ENCODE results near the gene ROBO3. TPM values are rescaled to one million over a fixed set of nuclear protein-coding genes. Genes with fewer than 3 reads are reported as not detected.

Gene ROBO3
- total and polyA plus RNA-seq, 10 of the 15 experiments (the other 5 are each of a cell fraction or from before 2014, with no cell fraction given), result 0.10 to 0.63 (median 0.31) TPM; not detected in 2

DNA sequence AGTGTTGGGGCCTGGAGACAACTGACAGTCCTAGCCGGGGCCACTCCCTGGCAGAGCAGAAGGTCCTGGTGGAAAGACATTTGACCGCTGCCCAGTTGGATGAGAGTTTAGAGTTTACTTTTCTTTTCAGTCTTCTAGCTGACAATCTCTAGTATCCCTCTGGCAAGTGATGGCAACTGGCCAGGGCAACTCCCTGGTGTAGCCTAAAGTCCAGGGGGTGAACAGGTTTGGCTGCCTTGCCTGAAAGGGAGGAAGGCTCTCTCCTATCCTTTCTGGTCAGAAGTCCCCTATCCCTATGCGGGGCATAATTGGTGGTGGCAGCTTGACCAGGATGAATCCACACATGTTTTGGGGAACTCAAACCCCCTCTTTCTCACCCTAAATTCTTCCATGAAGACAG is 48.2 kb upstream of the ROBO3 start:
- RAD21 ChIA-PET (ENCODE audit: unreplicated experiment), result no interaction called here
- Histone ChIP-seq H3K9me3 (replicated peaks; ENCODE audit: control insufficient read depth, insufficient read depth, low read length) (no peaks in the 10 kb centered on the region), H4K20me1 (ENCODE audit: control insufficient read depth, insufficient read depth) (no peaks in the 10 kb centered on the region), H3K4me2 (ENCODE audit: control insufficient read depth, insufficient read depth) (no peak overlapping the region), H2AFZ (ENCODE audit: control insufficient read depth, low read depth, low read length) (no peak overlapping the region), H3K27me3 (replicated peaks in 1 of 2; ENCODE audit: control insufficient read depth in 2 of 2, insufficient read depth in 2 of 2, low read length in 1 of 2) (peaks cover 0 to 4% of the 10 kb centered on the region in 2 experiments; a peak in 3 of 4 replicates), H3K4me1 (ENCODE audit: control insufficient read depth, insufficient read depth, low read length) (no peaks in the 10 kb centered on the region), H3K36me3 (ENCODE audit: control insufficient read depth in 2 of 2, insufficient read depth in 2 of 2, low read length in 1 of 2) (no peaks in the 10 kb centered on the region), H3K9ac (ENCODE audit: control insufficient read depth, insufficient read depth, low read length) (no peak overlapping the region), H3K27ac (ENCODE audit: control insufficient read depth, insufficient read depth) (no peak overlapping the region), H3K4me3 (no peak overlapping the region), H3K79me2 (ENCODE audit: control insufficient read depth, insufficient read depth, low read length) (no peaks in the 10 kb centered on the region)
- DNase-seq (ENCODE audit: low read depth, low spot score), result no peak
- no peak for FAIRE-seq
- POLR2A ChIA-PET, result no interaction called here
- 33% methylated on average over 3 of the region's 3 CpGs for WGBS (ENCODE audit: insufficient coverage, insufficient replicate concordance, low lambda C conversion rate, missing lambda C conversion rate)
- CTCF ChIA-PET, result no interaction called here
- BruUV-seq (replicated peaks), result no TSS peak
- in situ Hi-C loops (cut with MboI) (no loop called here), intact Hi-C loops (cut with micrococcal nuclease; ENCODE audit: unreplicated experiment) (no loop called here)
- no peak for TF ChIP-seq EGR1 (IDR thresholded peaks at IDR 0.05; ENCODE audit: borderline replicate concordance in 1 of 2, low read depth in 2 of 2, low read length in 2 of 2)
- no peak for TF ChIP-seq CHD1 (IDR thresholded peaks at IDR 0.05; ENCODE audit: low read depth, low read length)
- no peak for TF ChIP-seq DPF2 (IDR thresholded peaks at IDR 0.05)
- TF ChIP-seq PBX3 (IDR thresholded peaks at IDR 0.05; ENCODE audit: insufficient replicate concordance, low read depth, low read length), result no peak
- no peak for ATAC-seq
- SMC1A ChIA-PET (ENCODE audit: uncharacterized antibody, unreplicated experiment), result no interaction called here

DNA sequence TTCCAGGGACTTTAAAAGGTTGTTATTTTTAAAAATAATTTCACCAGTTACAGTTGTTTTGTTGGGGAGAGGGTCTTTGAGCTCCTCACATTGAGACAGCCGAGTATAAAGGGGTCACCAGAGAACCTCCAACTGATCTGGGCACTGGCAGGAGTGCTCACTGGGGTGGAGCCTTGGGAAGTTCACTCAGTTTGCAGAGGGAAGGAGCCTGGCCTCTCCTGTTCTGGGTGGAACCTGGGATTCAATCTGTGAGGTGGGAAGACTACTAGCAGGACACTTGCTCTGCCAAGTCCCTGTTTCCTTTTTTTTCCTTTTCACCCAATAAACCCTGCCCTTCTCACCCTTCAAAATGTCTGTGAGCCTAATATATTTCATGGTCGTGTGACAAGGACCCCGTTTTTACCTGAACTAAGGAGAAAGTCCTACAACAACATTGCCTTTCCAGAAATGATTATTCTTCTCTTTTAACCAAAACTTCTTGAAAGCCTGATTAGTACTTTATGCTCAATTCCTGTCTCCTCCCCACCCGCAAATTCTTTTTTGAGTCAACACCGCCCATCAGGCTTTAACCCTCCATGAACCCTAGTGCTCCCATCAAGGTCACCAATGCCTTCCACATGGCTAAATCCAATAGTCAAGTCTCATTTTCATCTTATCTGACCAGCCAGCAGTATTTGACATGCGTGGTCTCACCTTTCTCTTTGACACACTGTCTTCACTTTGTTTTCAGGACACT is 43.1 kb upstream of the ROBO3 start:
- Histone ChIP-seq H3K27me3 (replicated peaks in 1 of 2; ENCODE audit: control insufficient read depth in 2 of 2, insufficient read depth in 2 of 2, low read length in 1 of 2) (peaks cover 0 to 3% of the 10 kb centered on the region in 2 experiments; a peak in 3 of 4 replicates), H4K20me1 (ENCODE audit: control insufficient read depth, insufficient read depth) (no peaks in the 10 kb centered on the region), H3K79me2 (ENCODE audit: control insufficient read depth, insufficient read depth, low read length) (no peaks in the 10 kb centered on the region), H3K4me1 (ENCODE audit: control insufficient read depth, insufficient read depth, low read length) (no peaks in the 10 kb centered on the region), H3K9me3 (replicated peaks; ENCODE audit: control insufficient read depth, insufficient read depth, low read length) (no peaks in the 10 kb centered on the region), H3K9ac (ENCODE audit: control insufficient read depth, insufficient read depth, low read length) (no peak overlapping the region), H3K36me3 (ENCODE audit: control insufficient read depth in 2 of 2, insufficient read depth in 2 of 2, low read length in 1 of 2) (no peaks in the 10 kb centered on the region), H2AFZ (ENCODE audit: control insufficient read depth, low read depth, low read length) (no peak overlapping the region), H3K4me2 (ENCODE audit: control insufficient read depth, insufficient read depth) (no peak overlapping the region), H3K27ac (ENCODE audit: control insufficient read depth, insufficient read depth) (no peak overlapping the region), H3K4me3 (no peak overlapping the region)
- ChIA-PET SMC1A (ENCODE audit: uncharacterized antibody, unreplicated experiment) (interaction anchor here (1.2 kb wide), 1 partner anchor 59 kb away, joined by 4 read pairs; no protein-coding TSS in a partner anchor), CTCF (interaction anchor here (2.0 kb wide), 1 partner anchor 28 kb away, joined by 6 read pairs; no protein-coding TSS in a partner anchor), POLR2A (no interaction called here), RAD21 (ENCODE audit: unreplicated experiment) (no interaction called here)
- DNase-seq (ENCODE audit: low read depth, low spot score), result no peak
- TF ChIP-seq SP1 (IDR thresholded peaks at IDR 0.05; ENCODE audit: low read depth, low read length), result no peak
- TF ChIP-seq E4F1 (IDR thresholded peaks at IDR 0.05; ENCODE audit: borderline replicate concordance, partially characterized antibody), result no peak
- no peak for TF ChIP-seq CBX5 (IDR thresholded peaks at IDR 0.05; ENCODE audit: low read depth)
- no peak for TF ChIP-seq RBBP5 (conservative IDR thresholded peaks at IDR 0.05)
- TF ChIP-seq, protein P1, sequence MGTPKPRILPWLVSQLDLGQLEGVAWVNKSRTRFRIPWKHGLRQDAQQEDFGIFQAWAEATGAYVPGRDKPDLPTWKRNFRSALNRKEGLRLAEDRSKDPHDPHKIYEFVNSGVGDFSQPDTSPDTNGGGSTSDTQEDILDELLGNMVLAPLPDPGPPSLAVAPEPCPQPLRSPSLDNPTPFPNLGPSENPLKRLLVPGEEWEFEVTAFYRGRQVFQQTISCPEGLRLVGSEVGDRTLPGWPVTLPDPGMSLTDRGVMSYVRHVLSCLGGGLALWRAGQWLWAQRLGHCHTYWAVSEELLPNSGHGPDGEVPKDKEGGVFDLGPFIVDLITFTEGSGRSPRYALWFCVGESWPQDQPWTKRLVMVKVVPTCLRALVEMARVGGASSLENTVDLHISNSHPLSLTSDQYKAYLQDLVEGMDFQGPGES (IDR thresholded peaks at IDR 0.05), result no peak
- no peak for TF ChIP-seq ESRRA (IDR thresholded peaks at IDR 0.05; ENCODE audit: low read length)
- TF ChIP-seq SREBF2 (IDR thresholded peaks at IDR 0.05; ENCODE audit: low read length), result no peak
- no peak for TF ChIP-seq JUNB (IDR thresholded peaks at IDR 0.05)
- TF ChIP-seq CREM (IDR thresholded peaks at IDR 0.05; ENCODE audit: low read depth), result no peak
- TF ChIP-seq ZNF24 (IDR thresholded peaks at IDR 0.05), result no peak
- no TSS peak for BruUV-seq (replicated peaks)
- no peak for FAIRE-seq
- in situ Hi-C loops (cut with MboI), result no loop called here
- intact Hi-C loops (cut with micrococcal nuclease; ENCODE audit: unreplicated experiment), result no loop called here
- ATAC-seq, result no peak
- WGBS (ENCODE audit: insufficient coverage, insufficient replicate concordance, low lambda C conversion rate, missing lambda C conversion rate), result 29% methylated on average over 6 of the region's 6 CpGs
